PFSK-1 (cell line): ENCODE data around the gene NPY4R.

Source experiments
- POLR2AphosphoS5 ChIP-seq: IDR thresholded peaks from 2 replicates; pipeline ENCODE4 v1.6.1; 2012; ENCODE audit warnings: low read depth, mild to moderate bottlenecking, control low read depth, low read length, moderate library complexity
- TAF1 ChIP-seq: IDR thresholded peaks from 2 replicates; pipeline ENCODE4 v1.6.1; 2012; ENCODE audit warnings: low read length, control low read depth, borderline replicate concordance; ENCODE audit not compliant: insufficient read depth
- TF ChIP-seq, protein P1 (sequence below), 2 experiments: IDR thresholded peaks; 2 replicates each; pipeline versions ENCODE4 v1.6.1 to v1.8.0; 2011 to 2012; ENCODE audit warnings: low read depth in 2 of 2, low read length in 2 of 2, control low read depth in 1 of 2, inconsistent platforms in 1 of 2, mild to moderate bottlenecking in 1 of 2, moderate library complexity in 1 of 2; ENCODE audit not compliant: insufficient read depth in 1 of 2

DNA sequence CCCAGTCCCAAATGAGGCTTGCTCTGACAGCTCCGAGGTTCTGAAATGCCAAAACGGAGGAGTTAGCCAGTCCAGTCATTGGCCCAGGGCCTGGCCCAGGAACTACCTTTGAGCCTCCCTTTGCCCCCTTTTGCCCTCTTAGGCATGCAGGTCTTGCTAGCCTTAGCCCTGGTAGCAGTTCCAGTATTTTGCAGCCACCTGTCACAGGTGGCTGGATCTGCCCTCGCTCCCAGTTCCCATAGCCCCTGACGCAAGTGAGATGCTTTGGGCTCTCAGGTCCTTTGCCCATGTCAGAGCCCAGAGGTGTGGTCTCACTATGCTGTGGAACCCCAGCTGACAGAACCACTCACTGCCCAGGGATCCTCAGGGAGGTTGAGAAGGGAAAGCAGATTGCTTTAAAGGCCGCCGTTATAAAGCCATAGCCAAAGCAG lies 48.7 kb upstream of the NPY4R start:
- TF ChIP-seq POLR2AphosphoS5 (no peak), TAF1 (no peak)
- TF ChIP-seq, protein P1, sequence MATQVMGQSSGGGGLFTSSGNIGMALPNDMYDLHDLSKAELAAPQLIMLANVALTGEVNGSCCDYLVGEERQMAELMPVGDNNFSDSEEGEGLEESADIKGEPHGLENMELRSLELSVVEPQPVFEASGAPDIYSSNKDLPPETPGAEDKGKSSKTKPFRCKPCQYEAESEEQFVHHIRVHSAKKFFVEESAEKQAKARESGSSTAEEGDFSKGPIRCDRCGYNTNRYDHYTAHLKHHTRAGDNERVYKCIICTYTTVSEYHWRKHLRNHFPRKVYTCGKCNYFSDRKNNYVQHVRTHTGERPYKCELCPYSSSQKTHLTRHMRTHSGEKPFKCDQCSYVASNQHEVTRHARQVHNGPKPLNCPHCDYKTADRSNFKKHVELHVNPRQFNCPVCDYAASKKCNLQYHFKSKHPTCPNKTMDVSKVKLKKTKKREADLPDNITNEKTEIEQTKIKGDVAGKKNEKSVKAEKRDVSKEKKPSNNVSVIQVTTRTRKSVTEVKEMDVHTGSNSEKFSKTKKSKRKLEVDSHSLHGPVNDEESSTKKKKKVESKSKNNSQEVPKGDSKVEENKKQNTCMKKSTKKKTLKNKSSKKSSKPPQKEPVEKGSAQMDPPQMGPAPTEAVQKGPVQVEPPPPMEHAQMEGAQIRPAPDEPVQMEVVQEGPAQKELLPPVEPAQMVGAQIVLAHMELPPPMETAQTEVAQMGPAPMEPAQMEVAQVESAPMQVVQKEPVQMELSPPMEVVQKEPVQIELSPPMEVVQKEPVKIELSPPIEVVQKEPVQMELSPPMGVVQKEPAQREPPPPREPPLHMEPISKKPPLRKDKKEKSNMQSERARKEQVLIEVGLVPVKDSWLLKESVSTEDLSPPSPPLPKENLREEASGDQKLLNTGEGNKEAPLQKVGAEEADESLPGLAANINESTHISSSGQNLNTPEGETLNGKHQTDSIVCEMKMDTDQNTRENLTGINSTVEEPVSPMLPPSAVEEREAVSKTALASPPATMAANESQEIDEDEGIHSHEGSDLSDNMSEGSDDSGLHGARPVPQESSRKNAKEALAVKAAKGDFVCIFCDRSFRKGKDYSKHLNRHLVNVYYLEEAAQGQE (IDR thresholded peaks at IDR 0.05; ENCODE audit: insufficient read depth in 1 of 2, low read depth in 2 of 2, low read length in 2 of 2) = no peak
